CD14-positive monocyte (primary cell): ENCODE results near the gene WDR76. TPM values are rescaled to one million over a fixed set of nuclear protein-coding genes. Genes with fewer than 3 reads are reported as not detected.
A peak's percentile ranks its signal among the peaks of the same experiment; 100 is the strongest.

Experiments used
- DNase-seq, 3 donors: peaks; one replicate each; pipeline ENCODE4 v3.0.0-alpha.2; 2011 to 2022
- H2AFZ ChIP-seq: 2 replicates; pipeline ENCODE4 v1.6.0; 2012; ENCODE audit warnings: mild to moderate bottlenecking, low read depth, low read length, inconsistent platforms; ENCODE audit not compliant: insufficient read depth, poor library complexity, severe bottlenecking
- H3K27ac ChIP-seq, 2 donors: 1 replicate in 1 of 2; 2 replicates in 1 of 2; pipeline ENCODE4 v1.5.1; 2012 to 2013; ENCODE audit warnings: low read length in 2 of 2, control low read depth in 1 of 2, inconsistent platforms in 1 of 2, low read depth in 1 of 2, mild to moderate bottlenecking in 1 of 2
- H3K27me3 ChIP-seq, 2 donors: one replicate each; pipeline versions ENCODE4 v1.6.0 to v1.6.1; 2011 to 2013; ENCODE audit warnings: low read length in 2 of 2; ENCODE audit not compliant: control insufficient read depth in 2 of 2, insufficient read depth in 2 of 2
- H3K36me3 ChIP-seq, 2 donors: replicated peaks in 1 of 2; 1 replicate in 1 of 2; 2 replicates in 1 of 2; pipeline versions ENCODE4 v1.5.1 to v1.6.1; 2012 to 2013; ENCODE audit warnings: low read length in 2 of 2, control low read depth in 1 of 2, inconsistent platforms in 1 of 2, mild to moderate bottlenecking in 1 of 2; ENCODE audit not compliant: insufficient read depth in 2 of 2, control insufficient read depth in 1 of 2
- H3K4me1 ChIP-seq, 2 donors: 1 replicate in 1 of 2; 2 replicates in 1 of 2; pipeline versions ENCODE4 v1.5.1 to v1.6.1; 2012 to 2013; ENCODE audit warnings: low read length in 2 of 2, control low read depth in 1 of 2, inconsistent platforms in 1 of 2, mild to moderate bottlenecking in 1 of 2, moderate library complexity in 1 of 2; ENCODE audit not compliant: insufficient read depth in 2 of 2, control insufficient read depth in 1 of 2
- H3K4me2 ChIP-seq: replicated peaks from 2 replicates; pipeline ENCODE3; 2012; ENCODE audit warnings: low read length, moderate library complexity, mild to moderate bottlenecking; ENCODE audit not compliant: poor library complexity, severe bottlenecking; ENCODE audit errors: extremely low read depth
- H3K4me3 ChIP-seq, 3 experiments: fragments of 200-600 bp in 1 of 3; sonication (generic) in 1 of 3; replicated peaks in 1 of 3; 1 replicate in 2 of 3; 2 replicates in 1 of 3; pipeline ENCODE4 v1.5.1; 2011 to 2013; ENCODE audit warnings: low read length in 3 of 3, mild to moderate bottlenecking in 3 of 3, control low read depth in 2 of 3, low read depth in 2 of 3, inconsistent platforms in 1 of 3, moderate library complexity in 1 of 3
- H3K79me2 ChIP-seq: 2 replicates; pipeline ENCODE4 v1.6.0; 2012; ENCODE audit warnings: mild to moderate bottlenecking, control low read depth, inconsistent platforms, low read length, moderate library complexity; ENCODE audit not compliant: insufficient read depth
- H3K9ac ChIP-seq: 2 replicates; pipeline ENCODE4 v1.6.0; 2017; ENCODE audit warnings: low read length, mild to moderate bottlenecking; ENCODE audit not compliant: insufficient read depth, poor library complexity, severe bottlenecking
- H3K9me3 ChIP-seq, 2 donors: replicated peaks in 1 of 2; 1 replicate in 1 of 2; 2 replicates in 1 of 2; pipeline versions ENCODE4 v1.5.1 to v1.6.1; 2012 to 2013; ENCODE audit warnings: low read length in 2 of 2, control low read depth in 1 of 2; ENCODE audit not compliant: control insufficient read depth in 1 of 2, insufficient read depth in 1 of 2
- H4K20me1 ChIP-seq: 2 replicates; pipeline ENCODE4 v1.6.0; 2012; ENCODE audit warnings: mild to moderate bottlenecking, low read length, control low read depth, moderate library complexity; ENCODE audit not compliant: insufficient read depth
- H3K27ac Mint-ChIP-seq, 7 donors: one replicate each; pipeline ENCODE4 v1.8.0; 2020; ENCODE audit warnings: mild to moderate bottlenecking in 7 of 7, mixed read lengths in 7 of 7, moderate library complexity in 6 of 7, inconsistent platforms in 2 of 7
- H3K27me3 Mint-ChIP-seq, 3 donors: one replicate each; pipeline ENCODE4 v1.8.0; 2021 to 2022; ENCODE audit warnings: low read depth in 3 of 3, mild to moderate bottlenecking in 3 of 3, mixed read lengths in 3 of 3, moderate library complexity in 3 of 3, inconsistent platforms in 1 of 3
- H3K36me3 Mint-ChIP-seq, 2 donors: one replicate each; pipeline ENCODE4 v1.8.0; 2020; ENCODE audit warnings: mixed read lengths in 2 of 2, inconsistent platforms in 1 of 2, mild to moderate bottlenecking in 1 of 2
- H3K4me1 Mint-ChIP-seq: one replicate; pipeline ENCODE4 v1.8.0; 2020; ENCODE audit warnings: mild to moderate bottlenecking, mixed read lengths
- H3K4me3 Mint-ChIP-seq, 2 donors: one replicate each; pipeline ENCODE4 v1.8.0; 2020; ENCODE audit warnings: mild to moderate bottlenecking in 2 of 2, mixed read lengths in 2 of 2, moderate library complexity in 1 of 2
- H3K9me3 Mint-ChIP-seq, 7 donors: one replicate each; pipeline ENCODE4 v1.8.0; 2020 to 2022; ENCODE audit warnings: mixed read lengths in 7 of 7, mild to moderate bottlenecking in 6 of 7, moderate library complexity in 6 of 7, inconsistent platforms in 2 of 7
- CTCF ChIP-seq: fragments of 200-600 bp; IDR thresholded peaks from one replicate; pipeline ENCODE4 v1.8.0; 2022; ENCODE audit warnings: antibody characterized with exemption, mild to moderate bottlenecking
- WGBS: methylation state at CpG from one replicate; pipeline ENCODE4 v1.1.5; 2013; ENCODE audit warnings: missing lambda C conversion rate; ENCODE audit not compliant: insufficient coverage; 5-methylcytosine and 5-hydroxymethylcytosine counted together
- intact Hi-C, 2 donors: fragments of 100-400 bp; cut with micrococcal nuclease; formaldehyde crosslinking; loops; one replicate each; pipeline versions ENCODE4 v1.15.0 to v1.15.1; 2023
- polyA plus RNA-seq, 3 donors: library from polyadenylated mRNA; depleted of rRNA in 1 of 3; unstranded in 2 of 3; stranded (reverse) in 1 of 3; fragments of 300-500 nt in 2 of 3; fragments of >200 nt in 1 of 3; fragmentation: Illumina TruSeq in 2 of 3; gene quantifications; 1 replicate in 2 of 3; 2 replicates in 1 of 3; pipeline ENCODE4 v1.2.3, GENCODE V29; 2012 to 2021

The WDR76 gene
- polyA plus RNA-seq, 3 donors, result 0.32 to 0.91 (median 0.40) TPM

GRCh38 chr15:43887901-43888300 is 61.1 kb downstream of the WDR76 start:
- Mint-ChIP-seq H3K4me1 (no peaks in the 10 kb centered on the region), H3K27me3 (no peaks in the 10 kb centered on the region), H3K36me3 (peaks cover 9 to 25% of the 10 kb centered on the region in 2 donors), H3K9me3 (no peaks in the 10 kb centered on the region), H3K4me3 (no peak overlapping the region), H3K27ac (peak overlapping the region in 1 of 7 donors; percentile 80)
- Histone ChIP-seq H4K20me1 (no peaks in the 10 kb centered on the region), H3K4me2 (no peak overlapping the region), H3K36me3 (no peaks in the 10 kb centered on the region), H3K79me2 (no peaks in the 10 kb centered on the region), H2AFZ (no peak overlapping the region), H3K4me3 (no peak overlapping the region), H3K27me3 (no peaks in the 10 kb centered on the region), H3K27ac (no peak overlapping the region), H3K4me1 (no peaks in the 10 kb centered on the region), H3K9me3 (no peaks in the 10 kb centered on the region), H3K9ac (no peak overlapping the region)
- intact Hi-C loops, result no loop called here
- TF ChIP-seq CTCF, result no peak
- no peak for DNase-seq
- WGBS, result 90% methylated on average over 1 of the region's 5 CpGs

- Histone ChIP-seq H2AFZ (no peak overlapping the region), H3K27ac (no peak overlapping the region), H3K4me3 (no peak overlapping the region), H3K9me3 (no peaks in the 10 kb centered on the region), H3K79me2 (no peaks in the 10 kb centered on the region), H3K4me2 (no peak overlapping the region), H3K4me1 (no peaks in the 10 kb centered on the region), H3K27me3 (no peaks in the 10 kb centered on the region), H3K36me3 (no peaks in the 10 kb centered on the region), H4K20me1 (no peaks in the 10 kb centered on the region), H3K9ac (no peak overlapping the region)
- no peak overlapping the region for H3K4me3 Mint-ChIP-seq
- 95% methylated on average over 2 of the region's 3 CpGs for WGBS
- intact Hi-C loops, result no loop called here
- H3K27me3 Mint-ChIP-seq, result no peaks in the 10 kb centered on the region
- no peak for DNase-seq
- no peaks in the 10 kb centered on the region for H3K9me3 Mint-ChIP-seq
- peaks cover 3 to 17% of the 10 kb centered on the region in 2 donors for H3K36me3 Mint-ChIP-seq
- no peaks in the 10 kb centered on the region for H3K4me1 Mint-ChIP-seq
- no peak overlapping the region for H3K27ac Mint-ChIP-seq
- no peak for TF ChIP-seq CTCF
Observed at GRCh38 chr15:43889042-43889441, 62.2 kb downstream of the WDR76 start.
